Measurements from ENCODE around the gene EFL1.

DNA sequence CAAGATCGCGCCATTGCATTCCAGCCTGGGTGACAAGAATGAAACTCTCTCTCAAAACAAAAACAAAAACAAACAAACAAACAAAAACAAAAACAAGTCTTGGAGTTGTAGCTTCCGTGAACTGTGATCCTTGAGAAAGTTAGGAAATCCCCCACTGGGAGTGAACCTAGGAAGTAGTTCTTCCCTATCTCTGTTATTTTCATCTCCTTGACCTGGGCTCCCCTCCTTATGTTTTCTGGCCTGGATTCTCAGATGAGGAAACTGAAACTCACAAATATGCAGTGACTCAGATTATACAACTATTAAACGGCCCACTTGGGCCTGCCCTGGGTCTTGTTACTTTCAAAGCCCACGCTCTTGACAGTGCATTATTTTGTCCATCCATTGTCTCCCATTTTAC, 29.7 kb upstream of the EFL1 start:
- TF ChIP-seq, protein P1, sequence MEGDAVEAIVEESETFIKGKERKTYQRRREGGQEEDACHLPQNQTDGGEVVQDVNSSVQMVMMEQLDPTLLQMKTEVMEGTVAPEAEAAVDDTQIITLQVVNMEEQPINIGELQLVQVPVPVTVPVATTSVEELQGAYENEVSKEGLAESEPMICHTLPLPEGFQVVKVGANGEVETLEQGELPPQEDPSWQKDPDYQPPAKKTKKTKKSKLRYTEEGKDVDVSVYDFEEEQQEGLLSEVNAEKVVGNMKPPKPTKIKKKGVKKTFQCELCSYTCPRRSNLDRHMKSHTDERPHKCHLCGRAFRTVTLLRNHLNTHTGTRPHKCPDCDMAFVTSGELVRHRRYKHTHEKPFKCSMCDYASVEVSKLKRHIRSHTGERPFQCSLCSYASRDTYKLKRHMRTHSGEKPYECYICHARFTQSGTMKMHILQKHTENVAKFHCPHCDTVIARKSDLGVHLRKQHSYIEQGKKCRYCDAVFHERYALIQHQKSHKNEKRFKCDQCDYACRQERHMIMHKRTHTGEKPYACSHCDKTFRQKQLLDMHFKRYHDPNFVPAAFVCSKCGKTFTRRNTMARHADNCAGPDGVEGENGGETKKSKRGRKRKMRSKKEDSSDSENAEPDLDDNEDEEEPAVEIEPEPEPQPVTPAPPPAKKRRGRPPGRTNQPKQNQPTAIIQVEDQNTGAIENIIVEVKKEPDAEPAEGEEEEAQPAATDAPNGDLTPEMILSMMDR (conservative IDR thresholded peaks at IDR 0.05 in 1 of 2, IDR thresholded peaks at IDR 0.05 in 1 of 2; ENCODE audit: low read depth in 1 of 2, low read length in 2 of 2) = no peak
- TF ChIP-seq EZH2 (IDR thresholded peaks at IDR 0.05; ENCODE audit: low read length, missing control alignments) = no peak

Measured in fibroblast of lung (primary cell).